Kidney (tissue), 14 donors: ENCODE measurements around the gene ERI2. TPM values are rescaled to one million over a fixed set of nuclear protein-coding genes. Genes with fewer than 3 reads are reported as not detected.

ENCODE experiments used
- DNase-seq, 5 donors: peaks; one replicate each; pipeline ENCODE4 v3.0.0-alpha.2; 2013 to 2020
- FAIRE-seq: peaks from 2 replicates; lab custom pipeline; 2012; peaks lifted over from hg19 to GRCh38; lab: Jason Lieb, UNC
- H3K27ac ChIP-seq, 2 donors: one replicate each; pipeline ENCODE4 v1.7.0; 2013; ENCODE audit warnings: low read depth in 2 of 2, low read length in 2 of 2, inconsistent platforms in 1 of 2
- H3K27me3 ChIP-seq: one replicate; pipeline ENCODE4 v1.7.1; 2013; ENCODE audit warnings: low read length, inconsistent platforms; ENCODE audit not compliant: control insufficient read depth, insufficient read depth
- H3K36me3 ChIP-seq, 3 donors: one replicate each; pipeline versions ENCODE4 v1.7.0 to v1.7.1; 2013; ENCODE audit warnings: low read length in 3 of 3, control low read depth in 1 of 3, inconsistent platforms in 1 of 3; ENCODE audit not compliant: insufficient read depth in 3 of 3, control insufficient read depth in 2 of 3
- H3K4me1 ChIP-seq, 3 donors: one replicate each; pipeline versions ENCODE4 v1.7.0 to v1.7.1; 2013; ENCODE audit warnings: low read length in 3 of 3, inconsistent platforms in 1 of 3, low read depth in 1 of 3; ENCODE audit not compliant: control insufficient read depth in 2 of 3, insufficient read depth in 2 of 3
- H3K4me3 ChIP-seq, 3 donors: one replicate each; pipeline versions ENCODE4 v1.7.0 to v1.8.1; 2013; ENCODE audit warnings: low read length in 3 of 3, control low read depth in 1 of 3, inconsistent platforms in 1 of 3
- H3K9ac ChIP-seq, 3 donors: one replicate each; pipeline versions ENCODE4 v1.7.0 to v1.7.1; 2013; ENCODE audit warnings: low read length in 3 of 3, control low read depth in 1 of 3, inconsistent platforms in 1 of 3
- H3K9me3 ChIP-seq, 3 donors: one replicate each; pipeline versions ENCODE4 v1.7.0 to v1.7.1; 2013; ENCODE audit warnings: low read length in 3 of 3, control low read depth in 1 of 3, inconsistent platforms in 1 of 3; ENCODE audit not compliant: control insufficient read depth in 2 of 3, insufficient read depth in 1 of 3
- CTCF ChIP-seq: IDR thresholded peaks from 3 replicates; pipeline ENCODE4 v1.5.1; 2012; ENCODE audit warnings: mild to moderate bottlenecking, moderate library complexity, borderline replicate concordance; ENCODE audit not compliant: insufficient read depth; ENCODE audit errors: extremely low read depth
- intact Hi-C: fragments of 100-400 bp; cut with DNase I; formaldehyde crosslinking; loops from one replicate; pipeline ENCODE4 v1.11.1; 2022
- polyA plus RNA-seq: library from polyadenylated mRNA; stranded (reverse); fragments of 350-450 nt; fragmentation: Illumina TruSeq; extraction: RNeasy Lipid Tissue Mini Kit (QIAGEN cat#74804); gene quantifications from one replicate; pipeline ENCODE4 v1.2.3, GENCODE V29; 2014; ENCODE audit warnings: low read depth, low replicate concordance; ENCODE audit not compliant: insufficient read depth
- total RNA-seq: library from RNA; stranded (reverse); fragmentation: NEBNext Ultra II Directional; extraction: Animal tissue kit (Norgen Biotek cat#: 25700); gene quantifications from one replicate; pipeline ENCODE4 v1.2.1, GENCODE V29; 2021
- donor health status: control.
- donor health status: control.
- donor health status: control.
- donor health status: control.
- donor health status: control.
- donor health status: DM: yes; HTN: yes; CAD: no.
- donor health status: Normal renal cell carcinoma (clear cell type).

The ERI2 gene
- total and polyA plus RNA-seq, 2 donors from 2014 or later, result 7.1 to 14.3 TPM

DNA sequence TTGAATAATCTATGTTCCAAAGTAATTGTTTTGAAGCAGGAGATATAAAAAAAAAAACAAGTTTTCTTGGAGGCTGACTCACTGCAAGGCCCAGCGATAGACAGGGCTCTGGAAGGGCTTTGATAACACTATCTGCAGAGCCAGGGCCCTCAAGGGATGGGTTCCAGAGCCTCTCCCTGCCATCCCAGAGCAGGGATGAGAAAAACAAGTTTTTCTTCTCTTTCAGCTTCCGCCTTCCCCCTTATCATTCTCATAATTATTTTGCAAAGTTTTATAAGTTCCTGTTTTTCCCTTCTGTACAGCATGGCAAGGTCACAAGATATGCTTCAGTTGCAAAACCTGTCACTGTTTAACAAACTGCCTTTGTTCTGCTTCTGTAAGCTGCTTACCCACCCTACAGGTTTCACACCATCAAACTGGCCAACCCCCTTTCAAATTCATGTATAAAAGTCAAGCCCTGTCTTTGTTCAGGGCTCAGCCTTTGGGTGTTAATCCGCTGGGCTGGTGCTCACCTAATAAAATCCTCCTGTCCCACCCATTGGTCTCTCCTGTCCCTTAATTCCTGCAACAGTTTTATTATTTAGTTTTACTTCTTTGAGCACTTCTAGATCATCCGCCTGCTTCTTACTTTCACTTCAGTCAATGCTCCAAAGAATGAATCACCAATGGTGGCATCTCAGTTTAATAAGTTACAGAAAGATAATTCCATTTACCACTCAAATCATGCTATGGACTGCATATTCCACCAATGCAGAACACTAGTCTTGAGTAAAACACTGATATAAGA, 59.0 kb downstream of the ERI2 start:
- no peak for TF ChIP-seq CTCF
- DNase-seq, result no peak
- peaks cover 0 to 3% (median 0%) of the 10 kb centered on the region in 3 donors for H3K4me1 ChIP-seq
- no peak overlapping the region for H3K4me3 ChIP-seq
- no peak for FAIRE-seq
- intact Hi-C loops, result no loop called here
- no peak overlapping the region for H3K9ac ChIP-seq
- H3K27me3 ChIP-seq, result no peaks in the 10 kb centered on the region
- no peaks in the 10 kb centered on the region for H3K36me3 ChIP-seq
- H3K27ac ChIP-seq, result no peak overlapping the region
- peaks cover 0 to 12% (median 0%) of the 10 kb centered on the region in 3 donors for H3K9me3 ChIP-seq

DNA sequence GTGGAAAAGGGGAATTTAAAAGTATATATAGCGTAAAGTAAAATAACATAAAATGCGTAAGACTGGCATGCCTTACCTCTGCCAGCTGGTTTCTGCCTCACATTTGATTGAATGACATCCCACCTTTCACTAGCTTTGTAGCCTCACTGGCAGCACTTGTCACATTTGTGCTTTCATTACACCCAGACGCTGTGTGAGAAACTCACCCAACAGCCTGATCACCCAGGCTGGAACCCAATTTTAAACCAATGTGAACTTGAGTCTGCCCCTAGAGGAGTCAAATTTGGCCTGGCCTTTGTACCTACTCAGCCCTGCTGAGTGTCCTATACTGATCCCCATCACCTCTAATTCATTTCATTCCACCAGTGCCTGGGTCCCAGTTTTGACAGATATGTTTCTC, 59.8 kb downstream of the ERI2 start:
- Histone ChIP-seq H3K9me3 (peaks cover 0 to 12% (median 0%) of the 10 kb centered on the region in 3 donors), H3K9ac (no peak overlapping the region), H3K27ac (no peak overlapping the region), H3K4me1 (peaks cover 0 to 3% (median 0%) of the 10 kb centered on the region in 3 donors), H3K36me3 (no peaks in the 10 kb centered on the region), H3K4me3 (no peak overlapping the region), H3K27me3 (no peaks in the 10 kb centered on the region)
- FAIRE-seq (no peak), DNase-seq (no peak)
- no peak for TF ChIP-seq CTCF
- intact Hi-C loops, result no loop called here

Other genes with a start within 250 kb of the ERI2 start
- 48.2 TPM for gene ACSM2B, start 230.1 kb downstream of the ERI2 start, total RNA-seq
- gene ACSM2B, start 230.1 kb downstream of the ERI2 start, polyA plus RNA-seq, result 428 TPM
- gene ACSM1, start 108.8 kb downstream of the ERI2 start, total RNA-seq, result 2.2 TPM
- gene ACSM1, start 108.8 kb downstream of the ERI2 start, polyA plus RNA-seq, result 1.1 TPM
- 45.8 TPM for gene THUMPD1, start 64.7 kb downstream of the ERI2 start, total RNA-seq
- 16.8 TPM for gene THUMPD1, start 64.7 kb downstream of the ERI2 start, polyA plus RNA-seq
- 31.5 TPM for gene ACSM3, start 42.5 kb downstream of the ERI2 start, total RNA-seq
- 139 TPM for gene ACSM3, start 42.5 kb downstream of the ERI2 start, polyA plus RNA-seq
- gene REXO5, start 55 bp upstream of the ERI2 start, total RNA-seq, result 2.1 TPM
- gene REXO5, start 55 bp upstream of the ERI2 start, polyA plus RNA-seq, result 1.6 TPM
- gene DCUN1D3, start 93.9 kb upstream of the ERI2 start, total RNA-seq, result 16.3 TPM
- gene DCUN1D3, start 93.9 kb upstream of the ERI2 start, polyA plus RNA-seq, result 3.5 TPM
- gene LYRM1, start 94.3 kb upstream of the ERI2 start, total RNA-seq, result 31.7 TPM
- 61.5 TPM for gene LYRM1, start 94.3 kb upstream of the ERI2 start, polyA plus RNA-seq